ENCODE results near the gene DNAJC25.
A peak's percentile ranks its signal among the peaks of the same experiment; 100 is the strongest.

The DNAJC25 gene

GRCh38 chr9:111631214-111631971, at the start of gene DNAJC25:
Gene DNAJC25 (plus strand): TSS chr9:111631334. CDS start chr9:111631408, 74 bp downstream.
- DNase-seq = peak; percentile 95
- peak within 1 kb of the TSS; percentile 94 for H3K4me3 Mint-ChIP-seq
- H3K27me3 Mint-ChIP-seq (ENCODE audit: low read depth, poor library complexity) = no peaks in the 10 kb centered on the region
- TF ChIP-seq CTCF (IDR thresholded peaks at IDR 0.05) = no peak
- peak within 1 kb of the TSS; percentile 90 for H3K27ac Mint-ChIP-seq
- no peaks in the 10 kb centered on the region for H3K9me3 Mint-ChIP-seq
- H3K4me1 Mint-ChIP-seq = peaks cover 29% of the 10 kb centered on the region
- H3K36me3 Mint-ChIP-seq (ENCODE audit: low read depth) = peaks cover 21% of the 10 kb centered on the region

GRCh38 chr9:111582888-111583287, 48.2 kb upstream of the DNAJC25 start:
- no peak for TF ChIP-seq CTCF (IDR thresholded peaks at IDR 0.05)
- DNase-seq = no peak
- Mint-ChIP-seq H3K27ac (no peak overlapping the region), H3K9me3 (no peaks in the 10 kb centered on the region), H3K4me1 (no peaks in the 10 kb centered on the region), H3K36me3 (ENCODE audit: low read depth) (peaks cover 58% of the 10 kb centered on the region), H3K4me3 (no peak overlapping the region), H3K27me3 (ENCODE audit: low read depth, poor library complexity) (no peaks in the 10 kb centered on the region)

GRCh38 chr9:111586378-111586777, 44.8 kb upstream of the DNAJC25 start:
- H3K4me1 Mint-ChIP-seq = no peaks in the 10 kb centered on the region
- no peaks in the 10 kb centered on the region for H3K9me3 Mint-ChIP-seq
- TF ChIP-seq CTCF (IDR thresholded peaks at IDR 0.05) = no peak
- no peak for DNase-seq
- no peak overlapping the region for H3K27ac Mint-ChIP-seq
- H3K36me3 Mint-ChIP-seq (ENCODE audit: low read depth) = peaks cover 45% of the 10 kb centered on the region
- no peak overlapping the region for H3K4me3 Mint-ChIP-seq
- no peaks in the 10 kb centered on the region for H3K27me3 Mint-ChIP-seq (ENCODE audit: low read depth, poor library complexity)

GRCh38 chr9:111588846-111589245, 42.3 kb upstream of the DNAJC25 start:
- Mint-ChIP-seq H3K4me1 (no peaks in the 10 kb centered on the region), H3K27me3 (ENCODE audit: low read depth, poor library complexity) (no peaks in the 10 kb centered on the region), H3K9me3 (no peaks in the 10 kb centered on the region), H3K36me3 (ENCODE audit: low read depth) (peaks cover 68% of the 10 kb centered on the region), H3K27ac (no peak overlapping the region), H3K4me3 (no peak overlapping the region)
- TF ChIP-seq CTCF (IDR thresholded peaks at IDR 0.05) = no peak
- DNase-seq = no peak

- H3K27ac Mint-ChIP-seq = peak overlapping the region; percentile 42
- peaks cover 16% of the 10 kb centered on the region for H3K27me3 Mint-ChIP-seq (ENCODE audit: low read depth, poor library complexity)
- peak; percentile 63 for TF ChIP-seq CTCF (IDR thresholded peaks at IDR 0.05)
- H3K4me3 Mint-ChIP-seq = peak overlapping the region; percentile 92
- H3K36me3 Mint-ChIP-seq (ENCODE audit: low read depth) = peaks cover 33% of the 10 kb centered on the region
- peak; percentile 58 for DNase-seq
- peaks cover 25% of the 10 kb centered on the region for H3K4me1 Mint-ChIP-seq
- H3K9me3 Mint-ChIP-seq = no peaks in the 10 kb centered on the region
Observed at GRCh38 chr9:111597852-111598732, 33.0 kb upstream of the DNAJC25 start.

Measured in nephron progenitor cell (in vitro differentiated cells).